GM18907 (cell line): Measurements from ENCODE around the gene BTBD10.
A peak's percentile ranks its signal among the peaks of the same experiment; 100 is the strongest.

Experiments used
- ATAC-seq: cut with Tn5 transposase; IDR thresholded peaks from one replicate; pipeline ENCODE4 v1.9.1; 2021; ENCODE audit warnings: mild to moderate bottlenecking, moderate library complexity; ENCODE audit not compliant: unreplicated experiment

BTBD10 gene

DNA sequence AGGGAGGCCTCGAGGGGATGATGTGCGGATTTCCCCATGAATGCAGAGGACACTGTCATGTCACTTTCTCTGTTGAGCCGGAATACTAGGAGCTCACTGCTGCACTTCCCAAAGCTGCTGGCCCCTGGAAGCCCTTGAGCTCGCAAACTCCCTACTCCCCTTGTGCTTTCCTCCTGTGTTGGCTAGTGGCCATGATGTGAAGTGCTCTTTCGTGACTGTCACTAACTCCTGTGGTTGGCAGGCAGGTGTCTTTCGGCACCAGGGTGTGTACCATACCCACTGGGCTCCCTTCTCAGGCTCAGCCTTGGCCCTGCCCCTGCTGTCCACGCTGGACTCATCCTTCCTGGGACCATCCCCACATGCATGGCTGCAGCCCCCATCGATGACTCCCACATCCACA is 86.2 kb downstream of the BTBD10 start:
- no peak for ATAC-seq

DNA sequence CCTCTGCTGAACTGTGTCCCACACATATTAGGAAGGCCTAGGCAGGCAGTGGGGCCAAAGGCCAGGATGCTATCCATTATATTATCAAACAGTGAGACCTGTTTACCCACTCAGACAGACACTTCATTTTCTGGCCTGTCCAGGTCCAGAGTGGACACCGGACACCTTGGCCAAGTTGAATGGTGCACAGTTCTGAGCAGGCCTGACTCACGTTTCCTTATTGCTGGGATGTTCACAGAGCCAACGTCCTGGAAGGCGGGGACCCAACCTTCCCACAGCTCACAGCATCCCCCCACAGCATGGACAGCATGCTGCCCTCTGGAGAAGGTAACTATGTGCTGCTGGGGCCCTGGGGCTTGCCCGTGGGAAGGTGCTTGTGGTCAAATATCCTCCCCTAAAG is 86.6 kb downstream of the BTBD10 start:
- no peak for ATAC-seq

DNA sequence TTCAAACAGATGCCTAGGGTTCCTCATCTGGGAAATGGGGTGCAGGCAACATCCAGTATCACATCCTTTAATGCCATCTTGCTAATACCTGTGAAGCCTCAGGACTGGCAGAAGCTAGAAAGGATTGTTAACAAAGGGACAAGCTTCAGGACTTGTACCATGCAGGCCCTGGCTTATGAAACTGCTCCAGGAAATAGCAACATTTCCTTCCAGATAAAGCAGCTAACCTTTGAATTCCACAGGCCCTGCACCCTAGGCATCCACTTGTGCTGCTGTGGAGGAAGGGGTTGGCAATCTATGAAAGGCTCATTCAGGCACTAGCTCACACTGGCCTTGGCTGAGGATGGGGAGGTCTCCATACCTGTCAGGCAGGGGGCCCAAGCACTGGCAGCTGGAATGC is 87.2 kb downstream of the BTBD10 start:
- ATAC-seq: no peak

DNA sequence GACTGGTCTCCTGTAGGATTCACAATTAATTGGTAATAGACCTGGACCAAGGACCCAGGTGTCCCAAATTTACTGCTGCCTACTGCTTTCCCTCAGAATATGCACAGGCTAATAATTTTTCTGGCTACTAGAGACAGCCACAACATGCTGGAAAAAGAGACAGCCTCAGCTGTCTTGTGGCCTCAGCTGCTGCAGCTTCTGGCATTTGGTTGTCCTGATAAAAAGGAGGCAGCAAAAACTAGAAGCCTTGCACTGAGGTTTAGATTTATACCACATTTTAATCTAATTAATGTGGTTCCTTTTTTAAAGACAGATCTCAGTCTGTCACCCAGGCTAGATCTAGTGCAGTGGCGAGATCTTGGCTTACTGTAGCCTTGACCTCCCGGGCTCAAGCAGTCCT is 89.8 kb downstream of the BTBD10 start:
- no peak for ATAC-seq

DNA sequence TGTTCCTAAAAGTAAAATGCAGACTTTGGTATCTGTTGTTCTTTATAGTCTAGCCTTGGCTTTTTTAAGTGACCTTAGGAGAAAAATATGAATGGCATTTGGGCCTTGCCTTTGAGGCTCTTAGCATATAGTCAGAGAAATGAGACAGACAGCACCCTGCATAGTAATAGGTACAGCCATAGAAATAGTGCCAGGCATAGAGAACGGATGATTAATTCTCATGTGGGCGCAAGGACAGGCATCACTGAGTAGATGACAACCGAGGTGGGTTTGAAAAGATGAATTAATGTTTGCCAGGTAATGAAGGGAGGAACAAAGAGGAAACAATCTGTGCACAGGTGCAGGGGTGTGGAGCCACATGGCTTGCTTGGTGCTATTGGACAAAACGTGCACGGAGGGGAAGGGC is 95.0 kb downstream of the BTBD10 start:
- no peak for ATAC-seq

DNA sequence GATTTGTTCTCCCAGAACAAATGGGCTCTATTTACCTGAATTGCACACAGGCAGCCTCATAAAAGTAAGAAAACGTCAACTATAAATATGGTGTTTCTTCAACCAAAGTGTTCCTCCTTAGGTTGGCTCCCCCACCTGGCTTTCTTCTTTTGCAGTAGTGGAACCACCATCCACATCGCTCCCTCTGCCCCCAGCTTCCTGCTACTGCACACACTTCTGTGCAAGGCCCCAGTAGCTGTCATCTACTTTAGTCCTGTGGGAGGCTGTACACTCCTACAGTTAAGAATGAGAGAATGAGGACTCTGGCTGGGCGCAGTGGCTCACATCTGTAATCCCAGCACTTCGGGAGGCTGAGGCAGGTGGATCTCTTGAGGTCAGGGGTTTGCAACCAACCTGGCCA is 95.9 kb downstream of the BTBD10 start:
- no peak for ATAC-seq

DNA sequence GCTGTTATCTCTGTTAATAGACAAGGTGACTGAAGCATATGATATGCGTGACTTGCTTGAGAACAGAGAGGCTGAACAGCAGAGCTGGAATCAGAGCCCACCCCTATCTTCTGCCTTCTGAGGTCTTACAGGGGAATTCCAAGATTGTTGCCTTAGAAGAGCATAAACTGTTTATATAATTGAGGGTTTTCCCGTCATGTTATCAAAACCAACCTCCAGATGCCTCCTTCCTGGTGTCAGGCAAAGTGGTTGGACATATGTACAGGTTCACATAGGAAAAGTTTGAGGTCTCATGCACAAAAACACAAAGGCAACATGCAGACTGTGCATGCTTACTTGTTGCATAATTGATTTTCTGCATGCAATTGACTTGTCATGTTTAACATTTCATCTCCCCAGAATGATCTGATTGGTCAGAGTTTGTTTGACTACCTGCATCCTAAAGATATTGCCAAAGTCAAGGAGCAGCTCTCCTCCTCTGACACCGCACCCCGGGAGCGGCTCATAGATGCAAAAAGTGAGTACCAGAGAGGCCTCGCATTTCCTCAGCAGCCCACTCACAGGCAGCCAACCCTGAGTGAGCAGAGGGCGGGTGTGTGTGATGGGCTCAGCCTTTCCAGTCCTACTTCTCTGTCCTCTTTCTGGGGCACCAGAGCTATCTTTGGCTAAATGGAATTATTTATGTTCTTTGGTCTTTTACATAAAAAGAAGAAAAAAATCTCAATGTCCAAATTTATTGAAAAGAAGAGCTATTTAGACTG is 96.6 kb downstream of the BTBD10 start:
- ATAC-seq: no peak

DNA sequence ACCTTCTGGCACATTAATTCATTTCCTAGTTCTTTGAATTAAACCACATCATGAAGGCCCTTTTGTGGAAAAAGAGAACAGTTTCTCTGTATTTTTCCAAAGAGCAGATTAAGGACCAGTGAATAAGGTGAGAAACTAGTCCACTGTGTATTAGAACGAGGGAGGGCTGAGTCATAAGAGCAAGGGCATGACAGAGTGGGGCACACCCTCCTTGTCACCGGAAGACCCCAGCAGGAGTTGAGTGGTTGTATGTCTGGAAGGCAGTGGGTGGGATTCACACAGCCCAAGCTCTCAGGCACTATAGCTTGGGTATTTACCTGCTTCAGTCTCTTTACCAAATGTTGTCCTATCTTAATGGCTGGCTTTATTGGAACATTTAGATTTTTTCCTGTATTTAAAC is 98.6 kb downstream of the BTBD10 start:
- no peak for ATAC-seq

DNA sequence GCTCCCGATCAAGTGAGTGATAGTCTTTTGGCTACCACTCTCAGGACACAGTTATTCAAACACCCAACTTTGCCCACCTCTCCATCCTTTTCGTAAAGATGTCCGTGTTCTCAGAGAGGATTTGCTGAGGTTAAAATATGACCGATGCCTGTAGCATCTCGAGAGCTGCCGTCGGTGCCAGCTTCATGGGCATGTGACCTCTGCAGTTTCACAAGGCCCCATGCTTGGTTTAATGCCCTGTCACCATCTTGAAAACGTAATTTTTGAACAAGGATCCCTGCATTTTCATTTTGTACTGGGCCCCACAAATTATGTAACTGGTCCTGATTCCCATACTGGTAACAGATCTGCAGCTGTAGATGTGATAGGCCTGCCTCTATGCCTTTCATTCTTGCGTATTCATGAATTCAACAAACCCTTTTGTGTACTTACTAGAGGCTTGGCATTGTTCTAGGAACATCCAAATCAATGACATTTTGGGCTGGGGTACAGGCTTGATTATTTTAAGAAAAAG is 100.4 kb downstream of the BTBD10 start:
- ATAC-seq: no peak

DNA sequence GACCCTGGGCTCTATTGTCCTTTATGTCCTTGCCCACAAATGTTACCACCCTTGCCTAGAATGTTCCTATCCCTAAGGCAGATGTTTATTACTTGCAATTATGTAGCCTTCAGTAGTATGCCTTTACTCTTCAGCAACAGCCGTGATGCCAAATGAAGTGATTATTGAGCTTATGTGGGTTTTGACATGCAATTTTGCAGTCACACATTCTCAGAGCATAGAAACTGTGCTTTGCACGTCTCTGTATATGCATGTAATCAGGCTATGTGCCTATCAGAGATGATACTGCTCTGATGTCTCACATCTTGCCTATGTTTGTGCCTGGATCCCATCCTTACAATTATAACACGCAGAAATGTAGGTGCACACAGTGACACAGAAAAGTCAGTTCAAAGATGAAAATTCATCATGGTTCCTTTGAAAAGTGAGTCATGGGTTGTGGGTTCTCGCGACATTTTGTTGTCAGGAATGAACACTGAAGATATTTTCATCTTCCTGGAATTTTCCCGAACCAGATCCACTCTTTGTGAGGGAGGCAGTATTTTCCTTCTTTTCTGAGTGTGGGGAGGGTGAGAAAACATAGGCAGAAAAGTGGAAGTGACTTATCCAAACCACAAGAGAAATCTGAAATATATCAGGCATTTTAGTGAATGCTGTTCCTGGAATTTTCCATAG is 104.3 kb downstream of the BTBD10 start:
- no peak for ATAC-seq

DNA sequence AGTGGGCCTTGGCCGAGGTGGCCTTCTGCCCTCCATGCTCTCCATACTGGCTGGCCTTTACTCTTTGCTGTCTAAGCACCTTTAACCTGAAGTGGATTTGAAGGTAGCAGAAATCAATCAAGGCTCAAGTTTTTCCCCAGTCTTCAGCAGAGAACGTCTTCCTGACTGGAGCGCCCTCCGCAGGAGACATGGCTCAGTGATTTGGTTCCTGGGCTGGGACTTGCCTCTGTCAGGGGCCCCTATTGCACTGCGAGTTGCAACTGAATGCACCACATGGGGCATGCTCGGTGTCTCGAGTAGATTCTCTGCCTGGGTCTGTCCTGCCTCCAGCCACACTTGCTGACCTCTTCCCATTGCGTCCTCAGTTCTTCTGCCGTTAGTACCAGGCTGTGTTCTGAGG is 105.8 kb downstream of the BTBD10 start:
- ATAC-seq: no peak

DNA sequence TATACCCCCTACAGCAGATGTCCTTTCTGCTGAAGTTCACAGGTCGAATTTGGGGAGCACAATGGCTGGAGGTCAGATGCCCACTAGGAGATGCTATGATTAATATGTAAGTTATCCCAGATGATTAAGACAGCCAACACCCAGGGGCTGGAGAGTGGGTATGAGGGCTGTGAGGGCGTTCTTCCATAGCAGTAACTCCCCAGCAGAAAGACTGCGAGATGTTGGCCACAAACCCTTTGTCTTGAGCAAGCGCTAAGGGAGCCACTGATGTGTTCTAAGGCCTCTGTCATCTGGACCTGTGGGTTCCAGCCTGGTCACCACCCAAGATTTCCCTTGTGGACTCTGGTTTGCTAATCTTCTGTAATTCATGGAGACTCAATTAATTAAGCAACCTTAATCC is 107.8 kb downstream of the BTBD10 start:
- ATAC-seq: no peak

DNA sequence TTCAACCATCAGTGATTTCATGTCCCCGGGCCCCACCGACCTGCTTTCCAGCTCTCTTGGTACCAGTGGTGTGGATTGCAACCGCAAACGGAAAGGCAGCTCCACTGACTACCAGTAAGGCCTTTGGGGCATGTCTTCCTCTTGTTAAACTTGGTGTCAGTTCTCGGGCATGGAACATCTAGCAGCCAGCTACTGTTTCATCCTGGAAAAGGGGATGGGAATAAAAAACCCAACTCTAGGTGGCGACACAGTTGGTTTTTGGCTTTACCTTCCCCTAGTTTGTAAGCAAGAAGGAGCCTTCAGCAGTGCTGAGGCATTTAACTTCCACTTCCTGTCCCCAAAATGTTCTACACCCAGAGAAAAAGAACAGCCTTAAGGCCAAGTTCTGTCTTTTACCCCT is 108.7 kb downstream of the BTBD10 start:
- no peak for ATAC-seq

DNA sequence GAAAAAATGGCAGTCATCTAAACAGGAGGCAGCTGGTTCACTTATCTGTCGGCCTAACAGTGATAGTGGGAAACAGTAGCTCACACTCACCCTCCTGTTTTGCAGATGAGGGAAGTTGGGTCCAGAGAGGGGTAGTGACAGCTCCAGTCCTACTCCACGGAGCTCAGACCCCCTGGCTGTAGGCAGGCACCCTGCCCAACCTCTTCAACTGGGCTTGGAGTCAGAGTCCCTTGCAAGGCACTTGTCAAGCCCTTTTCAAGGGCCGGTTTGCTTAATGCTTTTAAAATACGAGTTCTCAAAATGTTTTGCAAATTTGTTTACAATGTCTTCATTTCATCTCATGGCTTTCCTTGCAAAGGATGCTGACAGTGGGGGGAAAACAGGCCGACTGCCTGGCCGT is 110.3 kb downstream of the BTBD10 start:
- ATAC-seq: no peak

DNA sequence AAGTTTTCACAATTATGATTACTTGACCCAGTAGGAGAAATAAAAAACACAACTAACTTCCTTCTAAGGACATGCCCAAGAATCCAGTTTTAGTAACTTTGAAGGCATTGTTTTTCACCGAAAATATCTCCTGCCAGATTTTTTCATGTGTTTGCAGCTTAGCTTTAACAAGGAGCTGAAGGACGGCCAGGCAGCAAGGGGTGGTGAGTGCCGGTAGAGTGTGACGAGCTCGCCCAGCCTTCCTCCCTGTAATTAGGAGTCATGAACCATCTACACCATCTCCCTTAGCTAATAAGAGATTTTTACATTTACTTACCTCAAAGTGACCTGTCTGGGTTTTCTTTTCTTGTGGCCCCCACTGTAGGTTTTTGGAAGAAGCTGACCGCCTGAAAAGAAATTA is 113.4 kb downstream of the BTBD10 start:
- no peak for ATAC-seq

DNA sequence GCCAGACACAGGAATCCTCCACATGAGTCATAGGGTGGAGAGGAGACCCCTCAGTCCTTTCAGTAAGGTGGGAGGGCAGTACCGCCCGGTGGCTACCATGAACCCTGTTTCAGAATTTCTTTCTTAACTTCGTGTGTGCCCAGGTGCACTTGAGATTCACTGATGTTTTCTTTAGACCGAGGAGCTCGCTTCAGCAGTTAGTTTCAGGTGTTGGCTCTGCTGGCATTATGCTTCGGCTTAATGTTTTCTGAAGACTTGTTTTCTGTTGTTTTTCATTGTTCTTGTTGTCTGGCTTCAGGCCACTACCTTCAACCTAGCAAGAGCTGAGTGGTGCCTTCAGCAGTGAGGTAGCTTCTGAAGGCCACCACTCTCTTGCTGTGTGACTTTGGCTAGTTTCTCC is 114.0 kb downstream of the BTBD10 start:
- no peak for ATAC-seq

DNA sequence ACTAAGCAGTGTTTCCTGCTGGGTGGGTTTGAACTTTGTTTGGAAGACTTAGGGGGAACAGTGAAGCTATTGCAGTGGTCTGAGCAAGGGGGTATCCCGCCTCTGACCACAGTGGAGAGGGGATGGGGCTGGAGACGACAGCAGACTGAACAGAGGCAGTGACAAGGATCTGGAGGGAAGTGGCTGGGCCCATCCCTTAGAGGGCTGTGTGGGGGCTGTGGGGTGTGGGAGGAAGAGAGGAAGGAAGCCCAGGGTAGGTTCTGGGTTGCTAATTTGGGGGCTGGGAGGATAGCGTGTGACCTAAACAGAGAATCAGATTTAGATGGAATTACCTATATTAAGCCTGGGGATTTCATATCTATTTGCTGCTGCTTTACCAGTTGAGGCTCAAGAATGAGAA is 114.7 kb downstream of the BTBD10 start:
- ATAC-seq: no peak

DNA sequence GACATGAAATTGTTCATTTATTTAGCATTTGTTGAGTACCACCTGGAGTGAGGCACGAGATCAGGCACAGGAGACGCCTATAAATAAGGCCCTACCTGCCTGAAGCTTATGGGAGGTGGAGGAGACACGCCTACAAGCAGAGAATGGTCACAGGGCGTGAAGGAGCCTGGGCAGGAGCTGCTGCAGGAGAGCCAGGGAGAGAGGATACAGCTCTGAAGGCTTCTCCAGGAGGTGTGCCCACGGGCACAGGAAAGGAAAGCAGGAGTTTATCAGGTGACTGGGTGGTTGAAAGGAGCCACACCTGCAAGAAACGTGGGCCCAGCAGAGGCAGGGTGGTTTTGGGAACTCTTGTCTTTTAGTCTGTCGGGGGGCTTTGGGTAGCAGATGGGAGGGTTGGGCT is 115.1 kb downstream of the BTBD10 start:
- ATAC-seq: no peak

DNA sequence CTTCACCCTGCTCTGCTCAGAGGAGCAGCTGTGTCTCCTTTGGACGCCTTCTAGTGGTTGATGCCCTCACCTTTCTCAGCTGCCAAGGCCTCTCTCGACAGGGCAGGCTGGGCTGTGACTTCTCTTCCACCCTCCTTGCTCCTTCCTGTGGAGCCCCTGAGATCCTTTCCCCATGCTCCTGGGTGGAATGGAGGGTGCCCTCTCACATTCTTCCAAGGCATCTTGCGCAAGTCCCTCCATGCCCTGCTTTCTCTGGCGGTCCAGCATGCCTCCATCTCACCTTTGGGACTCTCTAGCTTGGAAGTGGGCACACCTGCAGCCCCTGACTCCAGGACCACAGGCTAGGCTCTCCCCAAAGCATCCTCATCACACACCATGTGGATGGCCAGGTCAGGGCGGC is 116.6 kb downstream of the BTBD10 start:
- ATAC-seq: no peak

DNA sequence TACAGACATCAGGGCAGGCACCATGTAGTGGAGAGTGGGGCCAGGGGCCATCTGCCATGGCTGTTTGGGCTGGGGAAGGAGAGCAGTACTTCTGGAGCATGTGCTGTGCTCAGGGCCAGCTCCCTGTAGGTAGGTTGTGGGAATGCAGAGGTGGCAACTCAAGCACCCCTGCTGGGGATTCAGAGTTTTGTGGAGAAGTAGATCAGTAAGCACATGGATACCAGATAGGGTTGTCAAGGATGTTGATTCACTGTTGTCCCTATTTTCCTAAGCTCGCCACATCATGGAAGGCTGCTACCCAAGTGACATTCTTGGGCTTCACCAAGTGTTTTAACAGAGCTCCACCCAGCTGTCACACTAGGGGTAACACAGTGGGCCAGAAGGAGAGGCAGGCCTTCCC is 118.2 kb downstream of the BTBD10 start:
- ATAC-seq: no peak

DNA sequence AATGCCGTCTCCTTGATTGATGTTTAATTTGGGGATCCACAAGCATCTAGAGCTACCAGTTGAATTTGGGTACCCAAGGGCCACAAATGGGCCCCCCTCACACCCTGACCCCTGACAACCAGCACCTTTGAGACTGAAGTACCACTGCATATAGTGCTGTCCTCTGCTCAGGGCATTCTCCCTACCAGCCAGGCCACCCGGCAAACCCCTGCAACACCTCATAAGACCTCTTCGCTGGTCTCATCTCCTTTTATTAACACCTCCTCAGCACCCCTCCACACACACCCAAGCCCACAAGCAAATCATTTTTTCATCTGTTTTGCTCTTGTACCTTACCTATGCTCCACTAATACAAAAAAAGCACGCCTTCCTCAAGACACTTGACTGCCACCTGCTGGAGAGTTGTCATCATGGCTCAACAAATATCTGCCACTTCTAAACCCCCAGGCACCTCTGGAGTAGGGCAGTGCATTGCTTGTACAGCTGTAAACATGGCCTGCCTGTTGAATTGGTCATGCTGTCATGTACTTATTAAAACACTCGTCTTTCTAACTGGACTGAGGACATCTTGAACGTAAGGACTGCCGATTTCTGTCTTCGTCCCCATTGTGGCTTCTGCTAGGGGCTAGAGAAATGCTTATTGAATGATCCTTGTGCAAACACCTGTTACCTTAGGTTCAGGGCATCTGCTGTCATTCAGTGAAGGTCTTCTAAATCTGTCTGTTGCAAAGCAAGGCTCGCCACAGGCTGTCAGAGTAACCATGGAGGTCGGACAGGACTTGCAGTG is 118.9 kb downstream of the BTBD10 start:
- ATAC-seq: peak; percentile 52

DNA sequence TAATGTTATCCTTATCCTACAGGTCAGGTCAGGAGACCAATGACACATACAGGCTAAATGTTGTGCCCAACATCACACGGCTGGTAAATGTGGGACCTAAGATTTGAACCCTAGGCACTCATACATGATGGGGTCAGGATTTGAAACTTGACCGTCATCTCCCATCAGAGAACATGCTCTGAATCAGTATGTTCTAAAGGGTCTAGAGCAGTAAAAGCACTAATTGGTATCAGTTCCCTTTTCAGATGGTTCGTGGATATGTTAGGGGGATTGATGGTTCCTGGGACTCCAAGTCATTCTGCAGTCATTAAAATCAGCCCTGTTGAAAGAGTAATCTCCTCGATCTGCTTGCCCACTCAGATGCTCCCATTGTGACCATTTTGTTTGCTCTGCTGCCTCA is 120.0 kb downstream of the BTBD10 start:
- peak; percentile 51 for ATAC-seq
